ENCODE results near the gene RUSC1. TPM values are rescaled to one million over a fixed set of nuclear protein-coding genes. Genes with fewer than 3 reads are reported as not detected.
"Not testable (repeated sequence)": the region's sequence is repeated elsewhere in the genome, so short reads cannot be mapped to it uniquely, and the experiment has no call there.

The RUSC1 gene
- polyA plus RNA-seq, 1 donor = 43.7 TPM

DNA sequence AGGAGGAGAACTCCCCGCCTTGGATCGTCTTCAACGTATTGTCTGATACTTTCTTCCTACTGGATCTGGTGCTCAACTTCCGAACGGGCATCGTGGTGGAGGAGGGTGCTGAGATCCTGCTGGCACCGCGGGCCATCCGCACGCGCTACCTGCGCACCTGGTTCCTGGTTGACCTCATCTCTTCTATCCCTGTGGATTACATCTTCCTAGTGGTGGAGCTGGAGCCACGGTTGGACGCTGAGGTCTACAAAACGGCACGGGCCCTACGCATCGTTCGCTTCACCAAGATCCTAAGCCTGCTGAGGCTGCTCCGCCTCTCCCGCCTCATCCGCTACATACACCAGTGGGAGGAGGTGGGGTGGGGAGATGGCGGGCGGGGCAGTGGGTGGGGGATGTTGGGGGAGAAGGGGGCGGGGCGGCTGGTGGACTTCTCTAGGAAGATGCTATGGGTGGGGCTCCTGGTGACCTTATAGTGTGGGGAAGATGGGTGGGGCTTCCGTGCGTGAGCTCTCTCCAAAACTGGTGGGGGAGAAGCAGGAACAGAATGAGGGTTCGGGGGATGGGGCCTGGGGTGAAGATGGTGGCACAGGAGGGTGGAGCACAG, 38.1 kb upstream of the RUSC1 start:
- H3K36me3 ChIP-seq (ENCODE audit: control insufficient read depth, insufficient read depth, low read length) = peaks cover 20% of the 10 kb centered on the region
- WGBS (ENCODE audit: insufficient coverage, low lambda C conversion rate) = 86% methylated on average over 2 of the region's 29 CpGs
- peaks cover 12% of the 10 kb centered on the region for H3K4me1 ChIP-seq (ENCODE audit: control insufficient read depth, insufficient read depth, low read length)
- H3K4me3 ChIP-seq (ENCODE audit: low read length) = no peak overlapping the region
- no peak for DNase-seq
- H3K27me3 ChIP-seq (ENCODE audit: control insufficient read depth, insufficient read depth, low read length) = no peaks in the 10 kb centered on the region
- H3K27ac ChIP-seq (ENCODE audit: low read length) = no peak overlapping the region
- no peaks in the 10 kb centered on the region for H3K9me3 ChIP-seq (ENCODE audit: control insufficient read depth, low read depth, low read length)

DNA sequence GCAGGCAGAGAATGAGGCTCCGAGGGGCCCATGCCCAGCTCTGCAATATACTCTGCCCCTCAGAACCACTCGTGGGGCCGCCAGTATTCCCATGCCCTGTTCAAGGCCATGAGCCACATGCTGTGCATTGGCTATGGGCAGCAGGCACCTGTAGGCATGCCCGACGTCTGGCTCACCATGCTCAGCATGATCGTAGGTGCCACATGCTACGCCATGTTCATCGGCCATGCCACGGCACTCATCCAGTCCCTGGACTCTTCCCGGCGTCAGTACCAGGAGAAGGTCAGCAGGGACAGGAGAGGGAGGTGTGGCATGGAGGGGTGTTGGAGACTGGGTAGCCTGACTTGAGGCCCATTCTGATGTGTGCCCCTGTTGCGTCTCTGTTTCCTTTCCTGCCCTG, 36.2 kb upstream of the RUSC1 start:
- Histone ChIP-seq H3K4me1 (ENCODE audit: control insufficient read depth, insufficient read depth, low read length) (peaks cover 6% of the 10 kb centered on the region), H3K27me3 (ENCODE audit: control insufficient read depth, insufficient read depth, low read length) (no peaks in the 10 kb centered on the region), H3K36me3 (ENCODE audit: control insufficient read depth, insufficient read depth, low read length) (peaks cover 35% of the 10 kb centered on the region), H3K4me3 (ENCODE audit: low read length) (no peak overlapping the region), H3K9me3 (ENCODE audit: control insufficient read depth, low read depth, low read length) (no peaks in the 10 kb centered on the region), H3K27ac (ENCODE audit: low read length) (no peak overlapping the region)
- no CpG with 5 or more reads among the region's 12 CpGs for WGBS (ENCODE audit: insufficient coverage, low lambda C conversion rate)
- DNase-seq = no peak

DNA sequence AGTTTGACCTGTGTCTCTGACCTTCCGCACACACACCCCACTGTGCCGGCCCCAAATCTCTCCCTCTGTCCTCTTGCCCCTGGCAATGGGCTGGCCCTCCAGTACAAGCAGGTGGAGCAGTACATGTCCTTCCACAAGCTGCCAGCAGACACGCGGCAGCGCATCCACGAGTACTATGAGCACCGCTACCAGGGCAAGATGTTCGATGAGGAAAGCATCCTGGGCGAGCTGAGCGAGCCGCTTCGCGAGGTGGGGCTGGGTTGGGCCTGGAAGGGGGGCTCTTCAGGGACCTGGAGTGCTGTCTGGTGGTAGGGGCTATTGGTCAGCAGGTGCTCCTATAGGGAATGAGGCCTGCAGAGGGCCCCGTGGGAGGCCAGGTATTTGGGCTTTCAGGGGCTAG, 35.6 kb upstream of the RUSC1 start:
- no peak overlapping the region for H3K4me3 ChIP-seq (ENCODE audit: low read length)
- H3K36me3 ChIP-seq (ENCODE audit: control insufficient read depth, insufficient read depth, low read length) = peaks cover 37% of the 10 kb centered on the region
- H3K9me3 ChIP-seq (ENCODE audit: control insufficient read depth, low read depth, low read length) = no peaks in the 10 kb centered on the region
- WGBS (ENCODE audit: insufficient coverage, low lambda C conversion rate) = no CpG with 5 or more reads among the region's 14 CpGs
- H3K27me3 ChIP-seq (ENCODE audit: control insufficient read depth, insufficient read depth, low read length) = no peaks in the 10 kb centered on the region
- DNase-seq = no peak
- peaks cover 6% of the 10 kb centered on the region for H3K4me1 ChIP-seq (ENCODE audit: control insufficient read depth, insufficient read depth, low read length)
- H3K27ac ChIP-seq (ENCODE audit: low read length) = no peak overlapping the region

DNA sequence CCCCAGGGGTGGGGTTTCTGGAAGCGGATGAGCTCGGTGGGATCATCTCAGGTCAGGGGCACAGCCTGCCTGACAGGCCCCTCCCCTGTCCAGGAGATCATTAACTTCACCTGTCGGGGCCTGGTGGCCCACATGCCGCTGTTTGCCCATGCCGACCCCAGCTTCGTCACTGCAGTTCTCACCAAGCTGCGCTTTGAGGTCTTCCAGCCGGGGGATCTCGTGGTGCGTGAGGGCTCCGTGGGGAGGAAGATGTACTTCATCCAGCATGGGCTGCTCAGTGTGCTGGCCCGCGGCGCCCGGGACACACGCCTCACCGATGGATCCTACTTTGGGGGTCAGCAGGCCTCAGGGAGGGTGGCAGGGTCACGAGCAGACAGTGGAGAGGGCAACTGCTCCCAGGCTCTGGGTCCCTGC, 35.1 kb upstream of the RUSC1 start:
- Histone ChIP-seq H3K36me3 (ENCODE audit: control insufficient read depth, insufficient read depth, low read length) (peaks cover 41% of the 10 kb centered on the region), H3K9me3 (ENCODE audit: control insufficient read depth, low read depth, low read length) (no peaks in the 10 kb centered on the region), H3K27me3 (ENCODE audit: control insufficient read depth, insufficient read depth, low read length) (no peaks in the 10 kb centered on the region), H3K27ac (ENCODE audit: low read length) (no peak overlapping the region), H3K4me1 (ENCODE audit: control insufficient read depth, insufficient read depth, low read length) (peaks cover 6% of the 10 kb centered on the region), H3K4me3 (ENCODE audit: low read length) (no peak overlapping the region)
- no CpG with 5 or more reads among the region's 18 CpGs for WGBS (ENCODE audit: insufficient coverage, low lambda C conversion rate)
- DNase-seq = no peak

DNA sequence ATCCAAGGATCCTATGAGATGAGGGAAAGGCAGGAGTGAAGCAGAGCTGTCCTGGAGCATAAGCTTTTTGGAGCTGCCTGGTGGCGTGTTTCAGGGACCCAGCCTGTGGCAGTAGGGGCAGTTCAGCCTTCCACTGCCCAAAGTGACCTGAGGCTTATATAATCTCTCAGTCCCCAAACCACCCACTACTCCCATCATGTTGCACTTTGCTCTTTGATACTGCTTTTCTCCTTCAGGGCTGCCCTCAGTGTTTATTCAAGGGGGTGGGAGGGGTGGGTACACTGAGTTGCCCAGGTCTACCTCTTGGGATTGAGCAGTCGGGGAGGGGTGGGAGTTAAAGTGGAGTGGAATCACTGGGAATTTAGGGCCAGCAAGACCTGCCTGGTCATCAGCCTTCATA, 34.1 kb upstream of the RUSC1 start:
- Histone ChIP-seq H3K36me3 (ENCODE audit: control insufficient read depth, insufficient read depth, low read length) (peaks cover 41% of the 10 kb centered on the region), H3K27ac (ENCODE audit: low read length) (no peak overlapping the region), H3K4me3 (ENCODE audit: low read length) (no peak overlapping the region), H3K4me1 (ENCODE audit: control insufficient read depth, insufficient read depth, low read length) (peaks cover 6% of the 10 kb centered on the region), H3K27me3 (ENCODE audit: control insufficient read depth, insufficient read depth, low read length) (no peaks in the 10 kb centered on the region), H3K9me3 (ENCODE audit: control insufficient read depth, low read depth, low read length) (no peaks in the 10 kb centered on the region)
- WGBS (ENCODE audit: insufficient coverage, low lambda C conversion rate) = no CpG with 5 or more reads among the region's 2 CpGs
- no peak for DNase-seq

DNA sequence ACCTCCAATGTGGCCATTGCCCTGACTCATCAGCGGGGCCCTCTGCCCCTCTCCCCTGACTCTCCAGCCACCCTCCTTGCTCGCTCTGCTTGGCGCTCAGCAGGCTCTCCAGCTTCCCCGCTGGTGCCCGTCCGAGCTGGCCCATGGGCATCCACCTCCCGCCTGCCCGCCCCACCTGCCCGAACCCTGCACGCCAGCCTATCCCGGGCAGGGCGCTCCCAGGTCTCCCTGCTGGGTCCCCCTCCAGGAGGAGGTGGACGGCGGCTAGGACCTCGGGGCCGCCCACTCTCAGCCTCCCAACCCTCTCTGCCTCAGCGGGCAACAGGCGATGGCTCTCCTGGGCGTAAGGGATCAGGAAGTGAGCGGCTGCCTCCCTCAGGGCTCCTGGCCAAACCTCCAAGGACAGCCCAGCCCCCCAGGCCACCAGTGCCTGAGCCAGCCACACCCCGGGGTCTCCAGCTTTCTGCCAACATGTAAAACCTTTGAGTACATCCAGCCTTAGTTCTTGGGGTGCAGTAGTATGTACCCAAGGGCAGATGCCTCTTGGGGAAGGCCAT, 32.6 kb upstream of the RUSC1 start:
- H3K9me3 ChIP-seq (ENCODE audit: control insufficient read depth, low read depth, low read length) = no peaks in the 10 kb centered on the region
- no peak overlapping the region for H3K27ac ChIP-seq (ENCODE audit: low read length)
- no peak for DNase-seq
- peaks cover under 1% of the 10 kb centered on the region for H3K27me3 ChIP-seq (ENCODE audit: control insufficient read depth, insufficient read depth, low read length)
- no CpG with 5 or more reads among the region's 21 CpGs for WGBS (ENCODE audit: insufficient coverage, low lambda C conversion rate)
- H3K36me3 ChIP-seq (ENCODE audit: control insufficient read depth, insufficient read depth, low read length) = peaks cover 38% of the 10 kb centered on the region
- H3K4me3 ChIP-seq (ENCODE audit: low read length) = no peak overlapping the region
- H3K4me1 ChIP-seq (ENCODE audit: control insufficient read depth, insufficient read depth, low read length) = peaks cover 6% of the 10 kb centered on the region

DNA sequence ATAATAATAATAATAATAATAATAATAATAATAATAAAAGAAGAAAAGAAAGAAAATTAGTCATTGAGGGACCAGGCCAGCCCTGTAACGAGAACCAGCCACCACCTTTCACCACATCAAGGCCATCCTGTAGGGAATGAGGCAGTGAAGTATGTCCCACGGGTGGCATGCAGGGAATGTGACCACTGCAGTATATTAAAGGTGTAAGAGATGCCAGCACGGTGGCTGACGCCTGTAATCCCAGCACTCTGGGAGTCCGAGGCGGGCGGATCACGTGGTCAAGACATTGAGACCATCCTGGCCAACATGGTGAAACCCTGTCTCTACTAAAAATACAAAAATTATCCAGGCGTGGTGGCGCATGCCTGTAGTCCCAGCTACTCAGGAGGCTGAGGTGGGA, 29.7 kb upstream of the RUSC1 start:
- H3K4me1 ChIP-seq (ENCODE audit: control insufficient read depth, insufficient read depth, low read length); H3K9me3 ChIP-seq (ENCODE audit: control insufficient read depth, low read depth, low read length); H3K4me3 ChIP-seq (ENCODE audit: low read length); DNase-seq; H3K27ac ChIP-seq (ENCODE audit: low read length): not testable (repeated sequence)
- H3K27me3 ChIP-seq (ENCODE audit: control insufficient read depth, insufficient read depth, low read length) = peaks cover 24% of the 10 kb centered on the region
- peaks cover 26% of the 10 kb centered on the region for H3K36me3 ChIP-seq (ENCODE audit: control insufficient read depth, insufficient read depth, low read length)
- WGBS (ENCODE audit: insufficient coverage, low lambda C conversion rate) = no CpG with 5 or more reads among the region's 10 CpGs

DNA sequence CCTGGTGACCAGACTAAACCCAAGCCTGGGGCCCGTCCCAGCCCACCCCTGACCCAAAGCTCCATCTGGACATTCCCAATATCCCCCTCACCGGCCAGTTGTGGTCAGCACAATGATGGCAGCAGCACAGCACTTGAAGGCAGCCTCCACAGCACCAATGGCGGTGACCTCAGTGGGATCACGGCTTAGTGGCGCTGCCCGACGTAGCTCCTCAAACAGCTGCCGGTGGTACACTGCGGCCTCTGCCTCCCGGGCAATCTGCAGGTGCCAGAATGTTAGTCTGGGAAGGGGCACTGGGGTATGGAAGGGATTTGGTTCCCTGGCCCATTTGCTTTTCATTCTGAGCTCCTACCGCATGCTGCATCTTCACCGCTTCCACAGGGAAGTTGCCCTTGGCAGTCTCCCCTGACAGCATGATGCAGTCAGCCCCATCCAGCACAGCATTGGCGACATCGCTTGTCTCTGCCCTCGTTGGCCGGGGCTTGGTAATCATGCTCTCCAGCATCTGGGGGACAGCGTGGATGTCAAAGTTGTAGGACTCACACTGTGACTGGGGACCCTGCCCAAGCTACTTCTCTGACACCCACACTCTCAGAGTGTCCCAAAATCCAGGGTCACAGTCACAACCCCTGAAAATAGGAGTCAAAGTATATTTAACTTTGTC, 27.5 kb upstream of the RUSC1 start:
- no CpG with 5 or more reads among the region's 17 CpGs for WGBS (ENCODE audit: insufficient coverage, low lambda C conversion rate)
- Histone ChIP-seq H3K36me3 (ENCODE audit: control insufficient read depth, insufficient read depth, low read length) (peaks cover 21% of the 10 kb centered on the region), H3K27ac (ENCODE audit: low read length) (no peak overlapping the region), H3K4me3 (ENCODE audit: low read length) (no peak overlapping the region), H3K27me3 (ENCODE audit: control insufficient read depth, insufficient read depth, low read length) (peaks cover 36% of the 10 kb centered on the region), H3K4me1 (ENCODE audit: control insufficient read depth, insufficient read depth, low read length) (no peaks in the 10 kb centered on the region), H3K9me3 (ENCODE audit: control insufficient read depth, low read depth, low read length) (peaks cover 4% of the 10 kb centered on the region)
- no peak for DNase-seq

DNA sequence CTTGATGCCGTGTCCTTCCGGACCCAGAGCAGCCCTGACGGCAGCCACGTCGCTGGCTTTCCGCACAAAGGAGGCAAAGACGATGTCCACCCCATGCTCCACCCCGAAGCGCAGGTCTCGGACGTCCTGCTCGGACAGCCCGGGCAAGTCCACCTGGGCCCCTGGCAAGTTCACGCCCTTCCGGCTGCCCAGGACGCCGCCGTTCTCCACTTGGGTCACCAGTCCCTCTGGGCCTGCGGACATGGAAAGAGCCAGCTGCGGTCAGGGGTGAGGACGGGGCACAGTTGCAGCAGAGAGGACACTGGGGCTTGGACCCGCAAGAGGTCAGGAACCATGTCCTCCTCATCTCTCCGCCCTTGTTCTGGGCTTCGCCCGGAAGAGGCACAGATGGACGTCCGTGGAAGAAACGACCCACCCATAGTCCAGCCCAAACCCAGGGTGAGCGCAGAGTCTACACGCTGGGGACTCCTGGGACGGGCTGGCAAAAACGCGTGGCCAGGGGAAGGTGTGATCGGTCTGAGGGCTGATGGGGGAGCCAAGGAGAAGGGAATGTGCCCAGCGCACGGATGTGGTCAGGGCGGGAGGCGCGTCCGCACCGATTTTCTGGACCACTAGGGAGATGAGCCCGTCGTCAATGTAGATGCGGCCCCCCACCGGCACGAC, 26.0 kb upstream of the RUSC1 start:
- Histone ChIP-seq H3K4me1 (ENCODE audit: control insufficient read depth, insufficient read depth, low read length) (peaks cover 4% of the 10 kb centered on the region), H3K36me3 (ENCODE audit: control insufficient read depth, insufficient read depth, low read length) (peaks cover 12% of the 10 kb centered on the region), H3K4me3 (ENCODE audit: low read length) (no peak overlapping the region), H3K9me3 (ENCODE audit: control insufficient read depth, low read depth, low read length) (peaks cover 4% of the 10 kb centered on the region), H3K27me3 (ENCODE audit: control insufficient read depth, insufficient read depth, low read length) (peaks cover 36% of the 10 kb centered on the region), H3K27ac (ENCODE audit: low read length) (no peak overlapping the region)
- WGBS (ENCODE audit: insufficient coverage, low lambda C conversion rate) = no CpG with 5 or more reads among the region's 46 CpGs
- DNase-seq = no peak

DNA sequence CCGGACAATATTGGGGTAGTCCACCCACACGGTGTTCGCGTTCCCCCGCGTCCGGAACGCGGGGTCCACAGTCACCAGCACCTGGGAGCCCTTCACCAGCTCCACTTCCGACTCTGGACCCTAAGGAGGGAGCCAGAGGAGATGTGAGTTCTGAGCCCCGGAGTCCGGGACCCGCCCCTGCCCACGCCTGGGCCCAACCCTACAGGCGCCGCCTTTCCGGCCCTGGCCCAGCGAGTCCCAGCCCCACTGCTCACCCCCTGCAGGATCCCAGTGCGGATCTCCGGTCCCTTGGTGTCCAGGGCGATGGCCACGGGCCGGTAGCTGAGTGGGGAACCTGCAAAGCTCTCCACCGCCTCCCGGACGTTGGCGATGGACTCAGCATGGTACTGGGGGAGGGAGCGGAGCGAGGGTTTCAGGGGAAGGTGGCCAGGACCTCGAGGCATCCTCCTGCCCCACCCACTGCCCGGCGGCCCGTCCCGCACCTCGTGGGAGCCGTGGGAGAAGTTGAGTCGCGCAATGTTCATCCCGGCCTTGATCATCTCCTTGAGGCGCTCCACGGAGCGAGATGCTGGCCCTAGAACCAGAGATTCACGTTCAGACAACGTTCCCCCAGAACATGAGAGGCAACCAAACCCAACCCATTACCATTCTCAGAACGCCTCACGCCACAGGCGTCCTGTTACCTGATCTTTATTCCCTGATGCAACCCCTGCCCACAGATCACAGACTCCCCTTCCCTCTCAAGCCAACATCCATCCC, 25.3 kb upstream of the RUSC1 start:
- peaks cover 7% of the 10 kb centered on the region for H3K36me3 ChIP-seq (ENCODE audit: control insufficient read depth, insufficient read depth, low read length)
- WGBS (ENCODE audit: insufficient coverage, low lambda C conversion rate) = no CpG with 5 or more reads among the region's 47 CpGs
- peaks cover 4% of the 10 kb centered on the region for H3K9me3 ChIP-seq (ENCODE audit: control insufficient read depth, low read depth, low read length)
- H3K4me1 ChIP-seq (ENCODE audit: control insufficient read depth, insufficient read depth, low read length) = peaks cover 11% of the 10 kb centered on the region
- DNase-seq = no peak
- no peak overlapping the region for H3K4me3 ChIP-seq (ENCODE audit: low read length)
- H3K27ac ChIP-seq (ENCODE audit: low read length) = no peak overlapping the region
- peaks cover 36% of the 10 kb centered on the region for H3K27me3 ChIP-seq (ENCODE audit: control insufficient read depth, insufficient read depth, low read length)
